PC-9 (cell line): ENCODE results near the gene SETMAR. TPM values are rescaled to one million over a fixed set of nuclear protein-coding genes. Genes with fewer than 3 reads are reported as not detected.

ENCODE experiments used
- BruUV-seq: library from RNA; stranded (reverse); fragments of 400-500 nt; replicated peaks from 2 replicates; lab custom pipeline; 2021; lab: Mats Ljungman, UMichigan
- CTCF ChIA-PET: fragments of 300-600 bp; sonication (Branson Sonifier 250); formaldehyde crosslinking; loops from one replicate; lab custom pipeline; 2022; ENCODE audit warnings: antibody characterized with exemption; lab: Charles Lee
- POLR2A ChIA-PET: fragments of 300-600 bp; sonication (Branson Sonifier 250); formaldehyde crosslinking; loops from one replicate; lab custom pipeline; 2022; ENCODE audit warnings: antibody characterized with exemption; ENCODE audit not compliant: unreplicated experiment; lab: Charles Lee
- DNase-seq, 2 experiments: peaks; one replicate each; pipeline versions ENCODE4 v3.0.0 to v3.0.0-alpha.2; 2015 to 2022; ENCODE audit warnings: mixed read lengths in 1 of 2
- H2AFZ ChIP-seq: fragments of 200-600 bp; sonication (generic); 2 replicates; pipeline ENCODE4 v1.8.1; 2017; ENCODE audit warnings: antibody characterized with exemption
- H3F3A ChIP-seq: fragments of 200-600 bp; sonication (generic); 2 replicates; pipeline ENCODE4 v1.8.1; 2017; ENCODE audit warnings: antibody characterized with exemption, mild to moderate bottlenecking, low read depth; ENCODE audit not compliant: insufficient read depth
- H3K27ac ChIP-seq: fragments of 200-600 bp; sonication (generic); 2 replicates; pipeline ENCODE4 v1.6.1; 2016; ENCODE audit warnings: mixed run types
- H3K27me3 ChIP-seq: fragments of 200-600 bp; sonication (generic); 2 replicates; pipeline ENCODE4 v1.6.1; 2016; ENCODE audit warnings: low read depth, mixed run types; ENCODE audit not compliant: insufficient read depth
- H3K36me3 ChIP-seq: fragments of 200-600 bp; sonication (generic); 2 replicates; pipeline ENCODE4 v1.6.1; 2016; ENCODE audit warnings: low read depth, mixed run types
- H3K4me1 ChIP-seq: fragments of 200-600 bp; sonication (generic); replicated peaks from 2 replicates; pipeline ENCODE4 v1.6.1; 2016; ENCODE audit warnings: mixed run types; ENCODE audit not compliant: insufficient read depth
- H3K4me2 ChIP-seq: fragments of 200-600 bp; sonication (generic); 2 replicates; pipeline ENCODE4 v1.6.1; 2017; ENCODE audit warnings: mixed run types
- H3K4me3 ChIP-seq: fragments of 200-600 bp; sonication (generic); 2 replicates; pipeline ENCODE4 v1.6.1; 2016; ENCODE audit warnings: mixed run types
- H3K79me2 ChIP-seq: fragments of 200-600 bp; sonication (generic); 2 replicates; pipeline ENCODE4 v1.6.1; 2017; ENCODE audit warnings: low read depth, mixed run types
- H3K9me2 ChIP-seq: fragments of 200-600 bp; sonication (generic); 2 replicates; pipeline ENCODE4 v1.8.1; 2017; ENCODE audit warnings: mild to moderate bottlenecking; ENCODE audit not compliant: insufficient read depth
- H3K9me3 ChIP-seq: fragments of 200-600 bp; sonication (generic); 2 replicates; pipeline ENCODE4 v1.8.1; 2016; ENCODE audit warnings: low read depth; ENCODE audit not compliant: insufficient read depth
- H4K20me1 ChIP-seq: fragments of 200-600 bp; sonication (generic); 2 replicates; pipeline ENCODE4 v1.8.1; 2017; ENCODE audit not compliant: insufficient read depth
- EZH2 ChIP-seq: fragments of 200-600 bp; sonication (generic); IDR thresholded peaks from 2 replicates; pipeline ENCODE4 v1.8.0; 2017; ENCODE audit warnings: antibody characterized with exemption, low read depth
- intact Hi-C: fragments of 100-400 bp; cut with micrococcal nuclease; formaldehyde crosslinking; loops from one replicate; pipeline ENCODE4 v1.10.0; 2022; ENCODE audit not compliant: unreplicated experiment
- total RNA-seq: library from RNA; stranded (reverse); gene quantifications from 2 replicates; pipeline ENCODE4 v1.2.3, GENCODE V29; 2021
- TF ChIP-seq, protein P1 (sequence below): fragments of 200-600 bp; sonication (generic); conservative IDR thresholded peaks from 2 replicates; pipeline ENCODE4 v1.6.1; 2017; ENCODE audit warnings: mixed run types, antibody characterized with exemption, mild to moderate bottlenecking, moderate library complexity

Gene SETMAR
- total RNA-seq, 1 experiment from 2014 or later: 7.6 TPM

DNA sequence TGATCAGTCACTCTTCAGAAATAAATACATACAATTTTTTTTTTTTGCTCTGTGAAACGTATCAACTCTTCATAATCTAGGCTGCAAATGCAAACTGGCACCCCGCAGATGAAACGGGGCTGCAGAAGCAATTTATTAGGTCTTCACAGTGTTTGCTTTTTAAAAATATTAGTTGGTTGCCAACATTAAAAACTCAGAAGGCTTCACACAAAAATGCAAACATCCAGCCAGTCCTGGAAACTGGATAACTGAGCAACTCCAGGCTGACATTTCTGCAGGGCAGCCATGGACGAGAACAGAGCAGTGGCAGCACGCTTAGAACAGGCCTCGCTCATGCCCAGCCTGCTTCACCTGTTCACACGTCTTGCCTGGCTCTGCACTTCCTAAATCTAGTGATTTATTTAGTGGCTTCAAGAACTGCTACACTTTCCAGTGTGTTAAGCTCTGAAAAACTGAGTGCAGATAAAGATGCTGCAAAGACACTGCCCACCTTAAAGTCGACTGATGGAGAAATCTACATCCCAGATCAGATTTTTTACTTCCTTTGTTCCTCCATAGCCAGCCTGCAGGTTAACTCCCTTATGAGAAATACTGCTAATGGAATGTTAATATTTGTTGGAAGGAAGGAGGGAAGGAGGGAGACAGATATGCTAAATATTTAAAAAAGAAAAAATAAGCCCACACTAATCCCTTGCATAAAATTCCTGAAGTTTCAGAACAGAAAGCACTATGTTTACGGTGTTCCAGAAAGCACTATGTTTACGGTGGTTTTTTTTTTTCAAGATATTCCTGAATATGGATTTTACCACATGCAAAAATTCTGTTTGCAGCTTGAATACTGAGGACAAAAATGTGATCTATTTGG, 53.6 kb downstream of the SETMAR start:
- no peaks in the 10 kb centered on the region for H4K20me1 ChIP-seq
- BruUV-seq: no TSS peak
- POLR2A ChIA-PET: no interaction called here
- H3K27me3 ChIP-seq: no peaks in the 10 kb centered on the region
- H3K4me3 ChIP-seq: no peak overlapping the region
- H3K4me1 ChIP-seq: no peaks in the 10 kb centered on the region
- no peak overlapping the region for H3K27ac ChIP-seq
- no peak for TF ChIP-seq EZH2
- TF ChIP-seq, protein P1, sequence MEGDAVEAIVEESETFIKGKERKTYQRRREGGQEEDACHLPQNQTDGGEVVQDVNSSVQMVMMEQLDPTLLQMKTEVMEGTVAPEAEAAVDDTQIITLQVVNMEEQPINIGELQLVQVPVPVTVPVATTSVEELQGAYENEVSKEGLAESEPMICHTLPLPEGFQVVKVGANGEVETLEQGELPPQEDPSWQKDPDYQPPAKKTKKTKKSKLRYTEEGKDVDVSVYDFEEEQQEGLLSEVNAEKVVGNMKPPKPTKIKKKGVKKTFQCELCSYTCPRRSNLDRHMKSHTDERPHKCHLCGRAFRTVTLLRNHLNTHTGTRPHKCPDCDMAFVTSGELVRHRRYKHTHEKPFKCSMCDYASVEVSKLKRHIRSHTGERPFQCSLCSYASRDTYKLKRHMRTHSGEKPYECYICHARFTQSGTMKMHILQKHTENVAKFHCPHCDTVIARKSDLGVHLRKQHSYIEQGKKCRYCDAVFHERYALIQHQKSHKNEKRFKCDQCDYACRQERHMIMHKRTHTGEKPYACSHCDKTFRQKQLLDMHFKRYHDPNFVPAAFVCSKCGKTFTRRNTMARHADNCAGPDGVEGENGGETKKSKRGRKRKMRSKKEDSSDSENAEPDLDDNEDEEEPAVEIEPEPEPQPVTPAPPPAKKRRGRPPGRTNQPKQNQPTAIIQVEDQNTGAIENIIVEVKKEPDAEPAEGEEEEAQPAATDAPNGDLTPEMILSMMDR: no peak
- H3K4me2 ChIP-seq: no peak overlapping the region
- no peaks in the 10 kb centered on the region for H3K79me2 ChIP-seq
- H2AFZ ChIP-seq: no peak overlapping the region
- no peak for DNase-seq
- no peaks in the 10 kb centered on the region for H3F3A ChIP-seq
- no peaks in the 10 kb centered on the region for H3K9me2 ChIP-seq
- CTCF ChIA-PET: no interaction called here
- intact Hi-C loops: loop anchor here (10.0 kb wide), 1 partner anchor 138 kb away; the partner anchor contains the start of gene ITPR1
- no peaks in the 10 kb centered on the region for H3K9me3 ChIP-seq
- no peaks in the 10 kb centered on the region for H3K36me3 ChIP-seq

DNA sequence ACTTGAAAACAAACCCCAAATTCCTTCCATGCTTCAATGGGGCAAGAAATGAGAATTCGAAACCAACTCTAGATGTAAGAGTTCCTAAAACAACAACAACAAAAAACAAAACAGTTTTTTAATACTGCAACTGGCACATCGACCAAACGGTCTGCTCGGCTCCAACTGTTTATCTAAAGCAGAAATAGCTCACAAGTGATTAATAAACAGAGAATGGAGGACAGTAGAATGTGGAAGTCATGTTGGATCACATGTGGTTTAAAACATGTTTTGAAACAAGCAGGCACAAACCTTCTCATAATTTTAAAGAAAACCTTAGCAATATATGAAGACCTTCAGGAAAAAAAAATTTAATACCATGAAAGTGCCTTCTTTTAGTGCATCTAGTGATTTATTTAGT, 55.1 kb downstream of the SETMAR start:
- no peak for DNase-seq
- H2AFZ ChIP-seq: no peak overlapping the region
- no peaks in the 10 kb centered on the region for H3F3A ChIP-seq
- H3K79me2 ChIP-seq: no peaks in the 10 kb centered on the region
- H3K4me2 ChIP-seq: no peak overlapping the region
- H3K4me1 ChIP-seq: no peaks in the 10 kb centered on the region
- H3K4me3 ChIP-seq: no peak overlapping the region
- H3K27ac ChIP-seq: no peak overlapping the region
- H4K20me1 ChIP-seq: no peaks in the 10 kb centered on the region
- BruUV-seq: no TSS peak
- H3K36me3 ChIP-seq: no peaks in the 10 kb centered on the region
- no peaks in the 10 kb centered on the region for H3K9me2 ChIP-seq
- no peaks in the 10 kb centered on the region for H3K27me3 ChIP-seq
- TF ChIP-seq EZH2: no peak
- TF ChIP-seq, protein P1: no peak
- intact Hi-C loops: loop anchor here (10.0 kb wide), 1 partner anchor 137 kb away; the partner anchor contains the start of gene ITPR1
- ChIA-PET CTCF (no interaction called here), POLR2A (no interaction called here)
- no peaks in the 10 kb centered on the region for H3K9me3 ChIP-seq

DNA sequence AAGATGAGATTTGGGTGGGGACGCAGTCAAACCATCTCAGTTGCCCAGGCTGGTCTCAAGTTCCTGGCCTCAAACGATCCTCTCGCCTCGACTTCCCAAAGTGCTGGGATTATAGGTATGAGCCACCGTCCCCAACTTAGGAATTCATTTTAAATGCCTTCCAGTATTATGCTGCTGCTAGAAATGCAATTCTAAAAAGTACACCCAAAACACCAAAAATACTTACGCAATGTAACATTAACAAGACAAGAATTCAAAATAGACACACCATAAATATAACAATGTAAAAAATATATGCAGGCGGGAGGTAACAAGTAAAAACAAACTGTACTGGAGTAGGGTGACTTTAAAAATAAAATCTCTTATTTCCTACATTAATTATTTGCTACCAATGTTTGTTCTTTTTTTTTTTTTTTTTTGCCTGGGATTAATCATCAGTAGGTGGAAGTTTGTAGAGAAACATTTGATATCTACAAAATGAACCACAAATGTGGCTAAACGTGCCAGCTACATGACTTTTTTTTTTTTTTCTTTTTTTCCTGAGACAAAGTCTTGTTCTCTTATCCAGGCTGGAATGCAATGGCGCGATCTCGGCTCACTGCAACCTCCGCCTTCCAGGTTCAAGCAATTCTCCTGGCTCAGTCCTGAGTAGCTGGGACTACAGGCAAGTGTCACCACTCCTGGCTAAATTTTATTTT, 56.8 kb downstream of the SETMAR start:
- Histone ChIP-seq H3K9me3 (no peaks in the 10 kb centered on the region), H3K9me2 (no peaks in the 10 kb centered on the region), H3K27me3 (no peaks in the 10 kb centered on the region), H3K4me3 (no peak overlapping the region), H4K20me1 (no peaks in the 10 kb centered on the region), H3F3A (no peaks in the 10 kb centered on the region), H3K79me2 (no peaks in the 10 kb centered on the region), H2AFZ (no peak overlapping the region), H3K27ac (no peak overlapping the region), H3K4me1 (no peaks in the 10 kb centered on the region), H3K36me3 (no peaks in the 10 kb centered on the region), H3K4me2 (no peak overlapping the region)
- DNase-seq: no peak
- no peak for TF ChIP-seq EZH2
- TF ChIP-seq, protein P1: no peak
- ChIA-PET POLR2A (no interaction called here), CTCF (interaction anchor here (0.6 kb wide), 1 partner anchor 273 kb away, joined by 3 read pairs; no protein-coding TSS in a partner anchor)
- intact Hi-C loops: loop anchor here (10.0 kb wide), 1 partner anchor 135 kb away; the partner anchor contains the start of gene ITPR1
- no TSS peak for BruUV-seq
